Tibial nerve (tissue), 4 donors: ENCODE measurements around the gene PLCG1. TPM values are rescaled to one million over a fixed set of nuclear protein-coding genes. Genes with fewer than 3 reads are reported as not detected.

Experiments
- DNase-seq, 2 donors: peaks; one replicate each; pipeline ENCODE4 v3.0.0-alpha.2; 2019; ENCODE audit warnings: low spot score in 2 of 2
- H3K27ac ChIP-seq, 4 donors: fragments of 200-600 bp; sonication (generic) in 3 of 4; one replicate each; pipeline ENCODE4 v1.5.1; 2017 to 2019; ENCODE audit warnings: mild to moderate bottlenecking in 1 of 4
- H3K27me3 ChIP-seq, 2 donors: fragments of 200-600 bp; sonication (generic) in 1 of 2; one replicate each; pipeline versions ENCODE4 v1.5.1 to v1.6.0; 2017 to 2019
- H3K36me3 ChIP-seq, 3 donors: fragments of 200-600 bp; sonication (generic); one replicate each; pipeline ENCODE4 v1.5.1; 2018 to 2019
- H3K4me1 ChIP-seq, 4 donors: fragments of 200-600 bp; sonication (generic) in 3 of 4; one replicate each; pipeline ENCODE4 v1.5.1; 2017 to 2019
- H3K4me3 ChIP-seq, 4 donors: fragments of 200-600 bp; sonication (generic) in 3 of 4; one replicate each; pipeline ENCODE4 v1.5.1; 2017 to 2019; ENCODE audit warnings: mild to moderate bottlenecking in 1 of 4, moderate library complexity in 1 of 4
- H3K9me3 ChIP-seq, 4 donors: fragments of 200-600 bp; sonication (generic) in 3 of 4; one replicate each; pipeline ENCODE4 v1.5.1; 2017 to 2019
- EP300 ChIP-seq, 2 donors: sonication (generic); formaldehyde crosslinking; IDR thresholded peaks; one replicate each; pipeline ENCODE4 v1.6.1; 2017; ENCODE audit warnings: antibody characterized with exemption in 2 of 2, mild to moderate bottlenecking in 1 of 2
- POLR2A ChIP-seq, 2 donors: fragments of 450-650 bp; IDR thresholded peaks; one replicate each; pipeline ENCODE4 v1.6.1; 2017; ENCODE audit warnings: antibody characterized with exemption in 2 of 2, mild to moderate bottlenecking in 2 of 2, moderate library complexity in 2 of 2
- WGBS, 2 donors: methylation state at CpG; one replicate each; pipeline ENCODE4 v1.1.5; 2018; 5-methylcytosine and 5-hydroxymethylcytosine counted together
- total RNA-seq, 4 donors: library from RNA; depleted of rRNA; stranded (reverse); fragments of >200 nt; gene quantifications; one replicate each; pipeline ENCODE4 v1.1.0, GENCODE V29; 2016
- TF ChIP-seq, protein P1 (sequence below), 5 experiments: fragments of 200-600 bp in 3 of 5; fragments of 450-650 bp in 2 of 5; sonication (generic) in 3 of 5; IDR thresholded peaks; one replicate each; pipeline ENCODE4 v1.5.1; 2016 to 2019; ENCODE audit warnings: antibody characterized with exemption in 5 of 5, mild to moderate bottlenecking in 3 of 5, moderate library complexity in 2 of 5

Gene PLCG1
- total RNA-seq, 4 donors from 2014 or later = 127 to 165 (median 144) TPM

DNA sequence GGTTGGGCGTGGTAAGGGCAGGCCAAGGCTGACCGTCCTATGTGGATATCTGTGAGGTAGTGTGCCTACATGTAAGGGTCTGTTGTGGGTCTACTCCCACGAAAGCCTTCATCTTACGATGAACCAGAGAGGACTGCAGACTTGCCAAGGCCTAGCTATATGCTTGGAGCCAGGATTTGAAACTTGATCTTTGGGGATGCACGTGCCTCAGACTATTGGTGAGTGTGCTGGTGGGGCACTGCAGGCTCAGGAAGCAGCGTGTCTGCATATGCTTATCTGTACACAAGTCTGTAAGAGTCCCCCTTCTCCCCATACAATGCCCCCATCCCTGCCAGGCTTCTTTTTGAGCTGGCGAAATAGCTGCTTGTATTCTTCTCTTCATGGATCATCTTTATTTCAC, 17.9 kb downstream of the PLCG1 start:
- Histone ChIP-seq H3K27me3 (no peaks in the 10 kb centered on the region), H3K27ac (no peak overlapping the region), H3K36me3 (peaks cover 0 to 8% (median 6%) of the 10 kb centered on the region in 3 donors), H3K4me3 (no peak overlapping the region), H3K9me3 (no peaks in the 10 kb centered on the region), H3K4me1 (peaks cover 0 to 84% (median 42%) of the 10 kb centered on the region in 4 donors)
- TF ChIP-seq, protein P1, sequence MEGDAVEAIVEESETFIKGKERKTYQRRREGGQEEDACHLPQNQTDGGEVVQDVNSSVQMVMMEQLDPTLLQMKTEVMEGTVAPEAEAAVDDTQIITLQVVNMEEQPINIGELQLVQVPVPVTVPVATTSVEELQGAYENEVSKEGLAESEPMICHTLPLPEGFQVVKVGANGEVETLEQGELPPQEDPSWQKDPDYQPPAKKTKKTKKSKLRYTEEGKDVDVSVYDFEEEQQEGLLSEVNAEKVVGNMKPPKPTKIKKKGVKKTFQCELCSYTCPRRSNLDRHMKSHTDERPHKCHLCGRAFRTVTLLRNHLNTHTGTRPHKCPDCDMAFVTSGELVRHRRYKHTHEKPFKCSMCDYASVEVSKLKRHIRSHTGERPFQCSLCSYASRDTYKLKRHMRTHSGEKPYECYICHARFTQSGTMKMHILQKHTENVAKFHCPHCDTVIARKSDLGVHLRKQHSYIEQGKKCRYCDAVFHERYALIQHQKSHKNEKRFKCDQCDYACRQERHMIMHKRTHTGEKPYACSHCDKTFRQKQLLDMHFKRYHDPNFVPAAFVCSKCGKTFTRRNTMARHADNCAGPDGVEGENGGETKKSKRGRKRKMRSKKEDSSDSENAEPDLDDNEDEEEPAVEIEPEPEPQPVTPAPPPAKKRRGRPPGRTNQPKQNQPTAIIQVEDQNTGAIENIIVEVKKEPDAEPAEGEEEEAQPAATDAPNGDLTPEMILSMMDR (IDR thresholded peaks at IDR 0.05) = no peak
- DNase-seq = no peak
- 68 to 81% methylated on average over 7 of the region's 7 CpGs for WGBS, 2 donors

DNA sequence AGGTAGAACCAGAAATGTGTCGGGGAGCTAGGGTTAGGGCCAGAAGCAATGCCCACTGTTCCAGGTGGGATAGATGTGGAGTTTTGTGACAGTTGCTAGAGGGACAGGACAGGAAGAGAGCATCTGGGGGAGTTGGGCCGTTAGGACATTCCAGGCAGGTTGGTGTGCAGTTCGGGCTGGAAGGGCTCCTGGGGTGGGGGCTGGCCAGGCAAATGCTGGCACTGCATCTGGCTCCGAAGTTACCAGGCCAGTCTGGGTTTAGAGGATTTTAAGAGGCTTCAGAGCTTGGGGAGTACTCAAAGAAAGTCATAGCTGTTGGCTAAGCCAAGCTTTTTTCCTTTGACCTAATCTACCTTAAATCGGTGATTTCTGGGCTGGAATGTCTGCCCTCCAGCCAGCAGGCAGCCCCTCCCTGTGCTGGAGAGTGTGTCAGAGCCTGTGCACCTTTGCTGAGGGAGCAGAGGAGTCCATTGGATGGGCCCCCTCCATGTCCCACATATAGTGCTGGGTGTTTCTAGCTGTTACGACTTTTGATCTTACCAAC, 20.8 kb downstream of the PLCG1 start:
- Histone ChIP-seq H3K36me3 (peaks cover 0 to 30% (median 15%) of the 10 kb centered on the region in 3 donors), H3K27ac (peak overlapping the region in 2 of 4 donors; percentile 36 to 55), H3K27me3 (no peaks in the 10 kb centered on the region), H3K4me3 (no peak overlapping the region), H3K9me3 (no peaks in the 10 kb centered on the region), H3K4me1 (peaks cover 0 to 71% (median 33%) of the 10 kb centered on the region in 4 donors)
- 82 to 84% methylated on average over 6 of the region's 6 CpGs for WGBS, 2 donors
- TF ChIP-seq, protein P1 (IDR thresholded peaks at IDR 0.05) = no peak
- DNase-seq = no peak

DNA sequence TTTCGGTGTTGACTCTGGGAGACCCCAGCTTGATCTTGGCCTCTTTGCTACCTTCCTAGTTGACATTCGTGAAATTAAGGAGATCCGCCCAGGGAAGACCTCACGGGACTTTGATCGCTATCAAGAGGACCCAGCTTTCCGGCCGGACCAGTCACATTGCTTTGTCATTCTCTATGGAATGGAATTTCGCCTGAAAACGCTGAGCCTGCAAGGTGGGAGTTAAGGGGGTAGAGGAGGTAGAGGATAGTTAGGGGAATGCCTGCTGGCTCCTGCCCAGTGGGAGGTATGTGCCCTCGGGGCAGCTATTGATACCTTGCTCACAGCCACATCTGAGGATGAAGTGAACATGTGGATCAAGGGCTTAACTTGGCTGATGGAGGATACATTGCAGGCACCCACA, 22.2 kb downstream of the PLCG1 start:
- H3K36me3 ChIP-seq = peaks cover 0 to 44% (median 29%) of the 10 kb centered on the region in 3 donors
- H3K9me3 ChIP-seq = no peaks in the 10 kb centered on the region
- peaks cover 0 to 57% (median 30%) of the 10 kb centered on the region in 4 donors for H3K4me1 ChIP-seq
- no peak overlapping the region for H3K4me3 ChIP-seq
- peak overlapping the region in 1 of 4 donors; percentile 17 for H3K27ac ChIP-seq
- TF ChIP-seq, protein P1 (IDR thresholded peaks at IDR 0.05) = no peak
- TF ChIP-seq EP300 (IDR thresholded peaks at IDR 0.05) (no peak), POLR2A (IDR thresholded peaks at IDR 0.05) (no peak)
- no peak for DNase-seq
- 84 to 91% methylated on average over 10 of the region's 10 CpGs for WGBS, 2 donors
- H3K27me3 ChIP-seq = no peaks in the 10 kb centered on the region

DNA sequence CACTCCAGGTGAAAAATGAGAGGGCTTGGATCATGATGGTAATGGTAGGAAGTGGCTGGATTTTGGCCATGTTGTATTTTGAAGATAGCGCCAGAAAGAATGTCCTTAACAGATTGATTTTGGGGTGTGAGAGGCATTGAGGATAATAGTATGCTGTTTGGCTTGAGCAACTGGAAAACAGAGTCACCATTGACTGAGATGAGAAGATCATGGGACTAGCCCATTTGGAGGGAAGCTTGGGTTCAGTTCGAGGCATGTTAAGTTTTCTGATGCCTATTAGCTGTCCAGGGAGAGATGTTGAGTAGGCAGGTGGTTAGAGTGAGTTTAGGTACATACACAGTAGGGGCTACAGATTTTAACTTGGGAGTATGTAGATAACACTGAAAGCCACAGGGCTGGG, 23.3 kb downstream of the PLCG1 start:
- peaks cover 0 to 55% (median 39%) of the 10 kb centered on the region in 3 donors for H3K36me3 ChIP-seq
- H3K27me3 ChIP-seq = no peaks in the 10 kb centered on the region
- 69 to 80% methylated on average over 2 of the region's 2 CpGs for WGBS, 2 donors
- H3K27ac ChIP-seq = no peak overlapping the region
- peaks cover 0 to 46% (median 23%) of the 10 kb centered on the region in 4 donors for H3K4me1 ChIP-seq
- no peaks in the 10 kb centered on the region for H3K9me3 ChIP-seq
- DNase-seq = no peak
- TF ChIP-seq POLR2A (IDR thresholded peaks at IDR 0.05) (no peak), EP300 (IDR thresholded peaks at IDR 0.05) (no peak)
- TF ChIP-seq, protein P1 (IDR thresholded peaks at IDR 0.05) = no peak
- no peak overlapping the region for H3K4me3 ChIP-seq

DNA sequence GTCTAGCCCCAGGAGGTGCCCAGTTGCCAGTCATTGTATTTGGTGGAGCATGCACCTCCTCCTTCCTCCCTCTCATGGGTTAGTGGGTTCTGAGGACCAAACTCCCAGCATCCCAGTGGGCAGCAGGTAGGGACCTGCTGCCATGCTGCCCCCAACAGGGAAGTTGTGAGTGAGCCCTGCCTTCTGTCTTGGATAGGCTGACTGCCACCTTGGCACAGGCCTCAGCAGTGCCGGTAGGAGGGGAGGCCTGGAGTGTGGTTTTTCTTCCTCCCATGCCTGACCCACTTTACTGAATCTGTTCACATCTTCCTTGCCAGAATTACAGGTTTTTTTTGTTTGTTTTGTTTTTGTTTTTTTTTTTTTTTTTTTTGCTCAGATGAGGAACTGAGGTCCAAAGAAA, 24.5 kb downstream of the PLCG1 start:
- Histone ChIP-seq H3K27me3 (no peaks in the 10 kb centered on the region), H3K36me3 (peaks cover 2 to 67% (median 46%) of the 10 kb centered on the region in 3 donors), H3K4me1 (peaks cover 0 to 35% (median 17%) of the 10 kb centered on the region in 4 donors), H3K27ac (peak overlapping the region in 2 of 4 donors; percentile 24 to 45), H3K9me3 (no peaks in the 10 kb centered on the region), H3K4me3 (no peak overlapping the region)
- whole genome bisulfite sequencing, 2 donors = 52 to 61% methylated on average over 1 of the region's 1 CpG
- TF ChIP-seq EP300 (IDR thresholded peaks at IDR 0.05) (no peak), POLR2A (IDR thresholded peaks at IDR 0.05) (no peak)
- TF ChIP-seq, protein P1 (IDR thresholded peaks at IDR 0.05) = no peak
- no peak for DNase-seq
